Endodermal cell (in vitro differentiated cells): ENCODE data around the gene KAZN. TPM values are rescaled to one million over a fixed set of nuclear protein-coding genes. Genes with fewer than 3 reads are reported as not detected.

ENCODE experiments used
- DNase-seq: peaks from one replicate; pipeline ENCODE4 v3.0.0-alpha.2; 2017
- H3K27ac ChIP-seq: 2 replicates; pipeline ENCODE4 v1.5.1; 2013; ENCODE audit warnings: mild to moderate bottlenecking, low read depth, low read length, moderate library complexity
- H3K27me3 ChIP-seq: 2 replicates; pipeline ENCODE4 v1.6.1; 2013; ENCODE audit warnings: mild to moderate bottlenecking, low read length, moderate library complexity; ENCODE audit not compliant: insufficient read depth, control insufficient read depth, poor library complexity, severe bottlenecking
- H3K36me3 ChIP-seq: 2 replicates; pipeline ENCODE4 v1.7.0; 2013; ENCODE audit warnings: mild to moderate bottlenecking, low read length, moderate library complexity; ENCODE audit not compliant: control insufficient read depth, insufficient read depth
- H3K4me1 ChIP-seq: one replicate; pipeline ENCODE4 v1.7.0; 2013; ENCODE audit warnings: low read length; ENCODE audit not compliant: control insufficient read depth, insufficient read depth
- H3K4me3 ChIP-seq: 2 replicates; pipeline ENCODE4 v1.5.1; 2013; ENCODE audit warnings: mild to moderate bottlenecking, low read length, moderate library complexity
- H3K9ac ChIP-seq: 2 replicates; pipeline ENCODE4 v1.6.1; 2013; ENCODE audit warnings: mild to moderate bottlenecking, low read length, moderate library complexity; ENCODE audit not compliant: poor library complexity, severe bottlenecking; ENCODE audit errors: extremely low read depth
- H3K9me3 ChIP-seq: 2 replicates; pipeline ENCODE4 v1.6.1; 2013; ENCODE audit warnings: mild to moderate bottlenecking, low read length, moderate library complexity; ENCODE audit not compliant: control insufficient read depth
- H3K27ac Mint-ChIP-seq: 2 replicates; pipeline ENCODE4 v1.8.0; 2020; ENCODE audit warnings: mixed read lengths
- H3K27me3 Mint-ChIP-seq: 2 replicates; pipeline ENCODE4 v1.8.0; 2021; ENCODE audit warnings: mild to moderate bottlenecking, mixed read lengths; ENCODE audit not compliant: insufficient read depth
- H3K36me3 Mint-ChIP-seq: 2 replicates; pipeline ENCODE4 v1.8.0; 2020; ENCODE audit warnings: low read depth, mixed read lengths
- H3K4me1 Mint-ChIP-seq: 2 replicates; pipeline ENCODE4 v1.8.0; 2020; ENCODE audit warnings: mixed read lengths
- H3K4me3 Mint-ChIP-seq: 2 replicates; pipeline ENCODE4 v1.8.0; 2020; ENCODE audit warnings: mild to moderate bottlenecking, moderate library complexity, mixed read lengths
- H3K9me3 Mint-ChIP-seq: 2 replicates; pipeline ENCODE4 v1.8.0; 2020; ENCODE audit warnings: mild to moderate bottlenecking, mixed read lengths
- CTCF ChIP-seq: fragments of 200-600 bp; sonication (generic); conservative IDR thresholded peaks from 2 replicates; pipeline ENCODE4 v1.5.0; 2021; ENCODE audit warnings: antibody characterized with exemption, mild to moderate bottlenecking
- WGBS, 2 experiments: methylation state at CpG; one replicate each; pipeline versions ENCODE4 v1.1.5 to v1.1.7; 2013; ENCODE audit warnings: missing lambda C conversion rate in 2 of 2, mixed read lengths in 1 of 2; ENCODE audit not compliant: insufficient coverage in 1 of 2, insufficient read length in 1 of 2; 5-methylcytosine and 5-hydroxymethylcytosine counted together
- total RNA-seq, 2 donors: library from RNA; stranded (reverse); fragmentation: NEBNext Ultra II Directional in 1 of 2; extraction: Animal tissue kit (Norgen Biotek cat#: 25700) in 1 of 2; gene quantifications; 2 replicates in 1 of 2; 3 replicates in 1 of 2; pipeline ENCODE4 v1.2.1, GENCODE V29; 2021

KAZN gene
- total RNA-seq, 2 donors from 2014 or later: 12.4 to 13.9 TPM

GRCh38 chr1:14982029-14982428 is 383.5 kb downstream of the KAZN start:
- no peaks in the 10 kb centered on the region for H3K27me3 Mint-ChIP-seq
- no peaks in the 10 kb centered on the region for H3K9me3 Mint-ChIP-seq
- H3K27ac Mint-ChIP-seq: no peak overlapping the region
- no peaks in the 10 kb centered on the region for H3K36me3 ChIP-seq
- H3K36me3 Mint-ChIP-seq: no peaks in the 10 kb centered on the region
- no peak overlapping the region for H3K4me3 Mint-ChIP-seq
- no peak for TF ChIP-seq CTCF
- no peaks in the 10 kb centered on the region for H3K4me1 Mint-ChIP-seq
- H3K9me3 ChIP-seq: no peaks in the 10 kb centered on the region
- 87 to 93% methylated on average over 4 to 14 of the region's 14 CpGs for WGBS, 2 experiments
- H3K27me3 ChIP-seq: no peaks in the 10 kb centered on the region
- H3K4me1 ChIP-seq: no peaks in the 10 kb centered on the region
- no peak overlapping the region for H3K9ac ChIP-seq
- no peak for DNase-seq
- no peak overlapping the region for H3K4me3 ChIP-seq
- H3K27ac ChIP-seq: no peak overlapping the region

GRCh38 chr1:14983277-14983676 is 384.8 kb downstream of the KAZN start:
- Mint-ChIP-seq H3K27me3 (no peaks in the 10 kb centered on the region), H3K36me3 (no peaks in the 10 kb centered on the region), H3K9me3 (no peaks in the 10 kb centered on the region), H3K4me1 (no peaks in the 10 kb centered on the region), H3K4me3 (no peak overlapping the region), H3K27ac (no peak overlapping the region)
- Histone ChIP-seq H3K9me3 (no peaks in the 10 kb centered on the region), H3K27me3 (no peaks in the 10 kb centered on the region), H3K4me1 (no peaks in the 10 kb centered on the region), H3K9ac (no peak overlapping the region), H3K27ac (no peak overlapping the region), H3K36me3 (no peaks in the 10 kb centered on the region), H3K4me3 (no peak overlapping the region)
- peak; percentile 69 for DNase-seq
- WGBS, 2 experiments: 88 to 89% methylated on average over 9 to 13 of the region's 13 CpGs
- peak; percentile 51 for TF ChIP-seq CTCF

- Histone ChIP-seq H3K27me3 (no peaks in the 10 kb centered on the region), H3K4me3 (no peak overlapping the region), H3K36me3 (no peaks in the 10 kb centered on the region), H3K27ac (no peak overlapping the region), H3K9ac (no peak overlapping the region), H3K4me1 (no peaks in the 10 kb centered on the region), H3K9me3 (no peaks in the 10 kb centered on the region)
- TF ChIP-seq CTCF: no peak
- H3K4me1 Mint-ChIP-seq: peaks cover 1% of the 10 kb centered on the region
- no peak overlapping the region for H3K27ac Mint-ChIP-seq
- WGBS, 2 experiments: 92 to 97% methylated on average over 5 to 8 of the region's 8 CpGs
- no peak overlapping the region for H3K4me3 Mint-ChIP-seq
- no peaks in the 10 kb centered on the region for H3K36me3 Mint-ChIP-seq
- H3K9me3 Mint-ChIP-seq: no peaks in the 10 kb centered on the region
- H3K27me3 Mint-ChIP-seq: no peaks in the 10 kb centered on the region
- DNase-seq: no peak
Measured at GRCh38 chr1:14986168-14986567, 387.7 kb downstream of the KAZN start.
